ENCODE results near the gene SART1. TPM values are rescaled to one million over a fixed set of nuclear protein-coding genes. Genes with fewer than 3 reads are reported as not detected.

The SART1 gene
- total RNA-seq, 2 donors from 2014 or later: 74.2 to 80.9 TPM

DNA sequence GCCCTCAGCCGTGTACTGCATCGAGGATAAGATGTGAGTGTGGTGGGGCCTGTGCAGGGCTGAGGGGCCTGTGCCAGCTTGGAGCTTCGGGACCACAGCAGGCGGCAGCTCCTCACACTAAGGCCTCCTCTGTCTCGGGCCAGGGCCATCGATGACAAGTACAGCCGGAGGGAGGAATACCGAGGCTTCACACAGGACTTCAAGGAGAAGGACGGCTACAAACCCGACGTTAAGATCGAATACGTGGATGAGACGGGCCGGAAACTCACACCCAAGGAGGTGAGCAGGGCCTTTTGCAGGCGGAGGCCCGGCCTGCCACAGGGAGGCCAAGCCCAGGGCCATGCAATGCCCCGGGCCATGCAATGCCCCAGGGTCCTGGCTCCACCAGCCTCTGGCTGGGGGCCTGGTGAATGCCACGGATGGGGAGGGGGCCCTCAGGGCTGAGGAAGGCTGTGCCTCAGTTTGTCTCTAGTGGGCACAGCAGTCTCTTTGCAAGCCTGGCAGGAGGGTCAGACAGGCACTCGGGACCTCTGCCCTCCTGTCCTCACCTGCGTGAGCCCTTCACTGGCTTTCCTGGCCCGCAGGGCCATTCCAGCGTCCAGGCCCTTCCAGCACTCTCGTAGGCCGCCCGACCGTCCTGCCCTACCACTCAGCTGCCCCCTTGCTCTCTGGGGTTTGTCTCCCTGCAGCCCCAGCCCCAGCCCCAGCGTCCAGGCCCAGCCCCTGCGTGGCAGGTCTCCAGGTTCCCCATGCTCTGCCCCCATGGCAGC lies 16.3 kb downstream of the SART1 start:
- Mint-ChIP-seq H3K27me3 (no peaks in the 10 kb centered on the region), H3K4me3 (no peak overlapping the region), H3K27ac (no peak overlapping the region), H3K4me1 (peaks cover 6% of the 10 kb centered on the region), H3K36me3 (ENCODE audit: low read depth) (peaks cover 9% of the 10 kb centered on the region)
- no peaks in the 10 kb centered on the region for H3K9me3 ChIP-seq (ENCODE audit: control insufficient read depth, low read length, poor library complexity, severe bottlenecking)
- ATAC-seq (no peak), DNase-seq (no peak)

DNA sequence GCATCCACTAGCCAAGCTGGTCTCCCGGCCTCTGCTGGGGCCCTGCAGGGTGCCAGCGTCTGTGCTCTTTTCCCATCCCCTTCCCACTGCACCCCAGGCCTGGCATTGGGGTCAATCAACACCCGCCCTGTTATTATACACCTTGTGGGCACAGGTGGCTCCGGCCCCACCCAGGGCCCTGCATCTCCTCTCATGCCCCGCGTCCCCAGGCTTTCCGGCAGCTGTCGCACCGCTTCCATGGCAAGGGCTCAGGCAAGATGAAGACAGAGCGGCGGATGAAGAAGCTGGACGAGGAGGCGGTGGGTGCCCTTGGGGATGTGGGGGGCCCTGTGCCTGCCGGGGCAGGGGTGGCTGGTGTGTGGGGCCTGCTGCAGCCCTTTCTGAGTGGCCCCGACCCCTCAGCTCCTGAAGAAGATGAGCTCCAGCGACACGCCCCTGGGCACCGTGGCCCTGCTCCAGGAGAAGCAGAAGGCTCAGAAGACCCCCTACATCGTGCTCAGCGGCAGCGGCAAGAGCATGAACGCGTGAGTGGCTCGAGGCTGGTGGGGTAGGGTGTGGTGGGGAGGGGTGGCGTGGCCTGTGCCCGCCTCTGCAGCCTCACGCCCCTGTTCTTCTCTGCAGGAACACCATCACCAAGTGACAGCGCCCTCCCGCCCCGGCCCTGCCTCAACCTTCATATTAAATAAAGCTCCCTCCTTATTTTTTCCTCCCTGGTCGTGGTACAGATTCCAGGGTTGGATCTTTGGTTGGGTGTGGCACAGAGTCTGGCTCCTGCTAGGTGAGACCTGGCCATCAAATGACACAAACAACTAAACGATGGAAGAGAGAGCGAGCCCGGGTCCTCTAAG lies 17.1 kb downstream of the SART1 start:
- H3K4me1 Mint-ChIP-seq: peaks cover 6% of the 10 kb centered on the region
- no peak overlapping the region for H3K4me3 Mint-ChIP-seq
- H3K9me3 ChIP-seq (ENCODE audit: control insufficient read depth, low read length, poor library complexity, severe bottlenecking): no peaks in the 10 kb centered on the region
- DNase-seq: no peak
- H3K27ac Mint-ChIP-seq: no peak overlapping the region
- H3K27me3 Mint-ChIP-seq: no peaks in the 10 kb centered on the region
- H3K36me3 Mint-ChIP-seq (ENCODE audit: low read depth): peaks cover 7% of the 10 kb centered on the region
- ATAC-seq: no peak

DNA sequence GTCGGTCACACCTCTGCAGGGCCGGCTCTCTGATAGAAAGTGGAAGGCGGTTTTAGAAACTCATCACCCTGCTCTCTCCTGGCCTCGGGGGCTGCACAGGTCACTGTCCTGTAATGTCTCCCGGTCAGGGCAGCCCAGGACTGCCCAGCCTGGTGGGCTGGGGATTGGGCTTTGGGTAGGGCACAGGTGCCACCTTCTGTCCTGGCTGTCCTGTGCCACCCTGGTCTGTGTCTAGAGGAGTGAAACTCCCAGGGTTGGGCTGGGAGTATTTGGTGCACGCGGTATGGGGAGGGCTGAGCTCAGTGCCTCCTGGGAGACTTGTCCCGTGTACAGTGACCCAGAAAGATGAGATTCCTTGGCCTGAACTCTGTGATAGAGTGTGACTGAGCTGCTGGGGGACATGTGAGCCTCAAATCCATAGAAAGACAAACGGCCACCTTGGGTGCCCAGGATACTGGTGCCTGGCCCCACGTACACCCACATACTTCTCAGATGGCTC lies 17.8 kb downstream of the SART1 start:
- H3K27me3 Mint-ChIP-seq: no peaks in the 10 kb centered on the region
- H3K27ac Mint-ChIP-seq: no peak overlapping the region
- no peak for DNase-seq
- H3K36me3 Mint-ChIP-seq (ENCODE audit: low read depth): peaks cover 7% of the 10 kb centered on the region
- no peak for ATAC-seq
- no peaks in the 10 kb centered on the region for H3K9me3 ChIP-seq (ENCODE audit: control insufficient read depth, low read length, poor library complexity, severe bottlenecking)
- H3K4me3 Mint-ChIP-seq: no peak overlapping the region
- peaks cover 6% of the 10 kb centered on the region for H3K4me1 Mint-ChIP-seq

DNA sequence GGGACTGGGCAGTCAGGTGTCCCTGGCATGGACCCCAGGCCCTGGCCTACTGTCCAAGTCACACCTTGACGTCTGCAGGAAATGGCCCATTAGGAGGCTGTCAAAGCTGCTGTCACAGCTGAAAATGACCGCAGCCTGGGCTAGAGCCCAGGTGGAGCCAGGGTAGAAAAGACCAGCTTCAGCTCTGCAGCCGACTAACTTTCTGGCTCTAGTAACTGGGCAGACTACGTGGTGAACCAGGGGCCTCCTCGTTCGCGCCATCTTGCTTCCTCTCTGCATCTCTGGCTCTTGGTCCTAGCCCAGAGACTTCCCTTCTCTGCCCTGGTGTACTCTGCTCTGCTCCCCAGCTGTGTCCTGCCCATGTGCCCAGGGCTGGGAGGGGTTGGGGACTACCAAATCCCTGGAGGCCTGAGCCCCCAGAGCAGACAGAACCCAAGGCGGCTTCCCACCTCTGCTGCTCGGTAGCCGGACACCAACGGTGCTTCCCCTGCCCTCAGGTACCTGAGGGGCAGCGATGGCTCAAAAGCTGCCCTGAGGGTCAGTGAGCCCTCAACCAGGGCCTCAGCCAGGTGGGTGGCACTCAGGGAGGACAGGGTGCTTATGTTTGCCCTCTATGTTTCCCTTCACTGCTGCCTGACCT lies 19.7 kb downstream of the SART1 start:
- Mint-ChIP-seq H3K27ac (no peak overlapping the region), H3K27me3 (no peaks in the 10 kb centered on the region), H3K4me3 (peak overlapping the region; percentile 49), H3K36me3 (ENCODE audit: low read depth) (peaks cover 2% of the 10 kb centered on the region), H3K4me1 (no peaks in the 10 kb centered on the region)
- H3K9me3 ChIP-seq (ENCODE audit: control insufficient read depth, low read length, poor library complexity, severe bottlenecking): no peaks in the 10 kb centered on the region
- no peak for ATAC-seq
- no peak for DNase-seq

DNA sequence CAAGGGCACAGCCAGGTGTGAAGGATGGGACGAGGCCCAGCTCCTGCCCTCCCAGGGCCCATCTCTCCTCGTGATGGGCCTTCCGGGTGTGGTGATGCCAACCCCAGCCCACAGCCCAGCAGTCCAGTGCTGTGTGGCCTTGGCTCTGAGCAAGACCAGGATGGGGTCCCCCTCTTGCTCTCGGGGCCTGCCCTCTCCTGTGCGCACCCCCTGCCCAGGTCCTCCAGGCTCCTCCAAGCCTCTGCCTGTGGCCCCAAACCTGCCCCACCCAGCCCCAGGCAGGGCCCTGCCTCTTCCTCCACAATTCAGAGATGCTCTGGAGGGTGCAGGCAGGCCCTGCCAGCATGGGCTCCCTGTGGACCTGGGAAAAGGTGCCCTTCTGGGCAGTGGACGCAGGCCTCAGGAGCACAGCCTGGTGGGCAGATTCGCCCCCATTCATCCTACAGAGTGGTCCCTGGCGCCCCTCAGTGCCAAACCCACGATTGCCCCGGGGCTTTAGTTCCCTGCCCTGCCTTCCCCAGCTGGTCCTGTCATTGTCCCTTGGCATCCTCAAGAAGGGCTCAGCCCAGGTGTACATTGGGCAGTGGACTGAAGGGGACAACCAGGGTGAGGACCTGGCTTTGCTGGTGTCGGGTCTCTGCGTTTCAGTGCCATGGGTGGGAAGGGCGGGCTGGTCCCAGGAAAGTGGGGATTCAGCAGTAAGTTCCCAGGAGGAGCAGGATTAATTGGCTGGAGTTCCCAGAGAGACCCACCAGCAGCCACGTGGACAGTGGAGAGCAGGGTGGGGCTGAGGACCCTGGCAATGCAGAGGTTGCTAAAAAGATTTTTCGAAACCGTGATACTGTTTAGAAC lies 20.7 kb downstream of the SART1 start:
- H3K4me1 Mint-ChIP-seq: no peaks in the 10 kb centered on the region
- no peaks in the 10 kb centered on the region for H3K27me3 Mint-ChIP-seq
- H3K4me3 Mint-ChIP-seq: no peak overlapping the region
- ATAC-seq: no peak
- H3K27ac Mint-ChIP-seq: no peak overlapping the region
- peaks cover 2% of the 10 kb centered on the region for H3K36me3 Mint-ChIP-seq (ENCODE audit: low read depth)
- DNase-seq: no peak
- no peaks in the 10 kb centered on the region for H3K9me3 ChIP-seq (ENCODE audit: control insufficient read depth, low read length, poor library complexity, severe bottlenecking)

DNA sequence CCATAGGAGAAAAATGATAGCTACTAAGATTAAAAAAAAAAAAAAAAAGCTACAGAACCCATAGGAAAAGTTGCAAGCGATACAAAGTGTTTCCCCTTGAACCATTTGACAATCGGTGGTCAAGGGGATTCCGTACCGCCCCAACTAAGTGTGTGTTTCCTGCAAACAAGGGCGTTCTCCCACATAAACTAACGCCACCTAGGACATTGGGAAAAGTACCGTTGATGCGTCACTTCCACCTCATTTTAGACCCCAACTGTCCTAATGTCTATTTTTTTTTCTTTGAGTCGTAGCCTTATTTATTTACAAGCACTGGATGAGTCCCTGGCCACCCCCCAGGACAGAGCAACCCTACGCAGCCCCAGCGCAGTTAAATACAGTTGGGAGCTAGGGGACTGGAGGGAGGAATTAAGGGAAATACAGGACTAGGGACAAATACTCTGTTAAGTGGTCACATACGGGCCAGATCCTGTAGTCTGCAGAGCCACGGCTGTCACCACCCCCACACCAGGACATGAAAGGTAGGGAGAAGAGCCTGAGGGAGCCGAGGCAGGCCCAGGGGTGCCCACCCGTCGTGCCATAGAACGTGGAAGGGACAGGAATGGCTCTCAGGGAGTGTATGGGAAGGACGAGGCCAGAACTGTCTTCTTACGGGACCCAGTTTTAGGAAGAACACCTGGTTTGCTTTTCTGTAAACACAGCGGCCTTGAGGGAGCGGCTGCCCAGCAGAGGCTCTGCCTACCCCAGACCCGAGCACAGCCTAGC lies 21.5 kb downstream of the SART1 start:
- Mint-ChIP-seq H3K27ac (peak overlapping the region; percentile 19), H3K27me3 (no peaks in the 10 kb centered on the region), H3K4me3 (no peak overlapping the region), H3K36me3 (ENCODE audit: low read depth) (peaks cover 2% of the 10 kb centered on the region), H3K4me1 (no peaks in the 10 kb centered on the region)
- no peak for ATAC-seq
- no peaks in the 10 kb centered on the region for H3K9me3 ChIP-seq (ENCODE audit: control insufficient read depth, low read length, poor library complexity, severe bottlenecking)
- DNase-seq: no peak

DNA sequence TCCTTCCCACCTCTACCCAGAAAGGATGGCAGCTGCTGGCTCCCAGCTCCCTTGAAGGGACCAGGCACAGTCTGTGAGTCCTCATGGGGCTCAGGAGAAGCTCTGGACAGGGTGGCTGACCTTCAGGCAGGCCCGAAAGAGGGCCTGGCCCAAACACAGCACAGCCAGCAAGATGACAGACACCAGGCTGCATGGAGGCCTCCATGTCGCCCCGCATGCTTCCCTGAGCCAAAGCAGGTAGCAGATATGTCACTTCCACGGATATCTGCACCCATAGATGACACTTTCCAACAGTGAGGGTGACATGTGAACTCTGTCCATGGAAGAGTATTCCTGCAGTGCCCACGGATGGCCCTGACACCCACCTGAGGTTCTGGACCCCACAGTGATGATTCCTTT lies 22.1 kb downstream of the SART1 start:
- no peak for DNase-seq
- ATAC-seq: no peak
- no peaks in the 10 kb centered on the region for H3K36me3 Mint-ChIP-seq (ENCODE audit: low read depth)
- no peak overlapping the region for H3K4me3 Mint-ChIP-seq
- H3K27ac Mint-ChIP-seq: peak overlapping the region; percentile 19
- no peaks in the 10 kb centered on the region for H3K9me3 ChIP-seq (ENCODE audit: control insufficient read depth, low read length, poor library complexity, severe bottlenecking)
- H3K27me3 Mint-ChIP-seq: no peaks in the 10 kb centered on the region
- no peaks in the 10 kb centered on the region for H3K4me1 Mint-ChIP-seq

DNA sequence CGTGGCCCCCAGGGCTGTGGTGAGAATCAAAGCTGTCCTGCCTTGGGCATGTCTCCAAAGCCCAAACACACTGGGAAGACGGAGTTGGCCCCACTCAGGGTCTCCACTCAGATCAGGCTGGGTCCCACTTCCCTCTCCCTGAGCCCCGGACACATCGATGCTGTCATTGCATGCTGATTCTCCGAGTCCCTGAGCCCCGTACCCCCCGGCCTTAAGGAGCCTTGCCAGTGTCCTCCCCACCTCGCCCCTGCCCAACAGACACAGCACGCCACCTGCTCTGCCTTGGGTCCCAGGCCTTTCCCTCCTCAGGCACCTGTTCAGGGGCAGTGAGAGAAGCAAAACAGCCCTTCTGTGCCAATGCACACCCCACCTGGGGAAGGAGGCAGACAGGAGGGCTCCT lies 25.8 kb downstream of the SART1 start:
- H3K4me1 Mint-ChIP-seq: peaks cover 2% of the 10 kb centered on the region
- no peaks in the 10 kb centered on the region for H3K9me3 ChIP-seq (ENCODE audit: control insufficient read depth, low read length, poor library complexity, severe bottlenecking)
- peaks cover 4% of the 10 kb centered on the region for H3K36me3 Mint-ChIP-seq (ENCODE audit: low read depth)
- ATAC-seq (no peak), DNase-seq (no peak)
- no peak overlapping the region for H3K4me3 Mint-ChIP-seq
- H3K27me3 Mint-ChIP-seq: no peaks in the 10 kb centered on the region
- no peak overlapping the region for H3K27ac Mint-ChIP-seq

DNA sequence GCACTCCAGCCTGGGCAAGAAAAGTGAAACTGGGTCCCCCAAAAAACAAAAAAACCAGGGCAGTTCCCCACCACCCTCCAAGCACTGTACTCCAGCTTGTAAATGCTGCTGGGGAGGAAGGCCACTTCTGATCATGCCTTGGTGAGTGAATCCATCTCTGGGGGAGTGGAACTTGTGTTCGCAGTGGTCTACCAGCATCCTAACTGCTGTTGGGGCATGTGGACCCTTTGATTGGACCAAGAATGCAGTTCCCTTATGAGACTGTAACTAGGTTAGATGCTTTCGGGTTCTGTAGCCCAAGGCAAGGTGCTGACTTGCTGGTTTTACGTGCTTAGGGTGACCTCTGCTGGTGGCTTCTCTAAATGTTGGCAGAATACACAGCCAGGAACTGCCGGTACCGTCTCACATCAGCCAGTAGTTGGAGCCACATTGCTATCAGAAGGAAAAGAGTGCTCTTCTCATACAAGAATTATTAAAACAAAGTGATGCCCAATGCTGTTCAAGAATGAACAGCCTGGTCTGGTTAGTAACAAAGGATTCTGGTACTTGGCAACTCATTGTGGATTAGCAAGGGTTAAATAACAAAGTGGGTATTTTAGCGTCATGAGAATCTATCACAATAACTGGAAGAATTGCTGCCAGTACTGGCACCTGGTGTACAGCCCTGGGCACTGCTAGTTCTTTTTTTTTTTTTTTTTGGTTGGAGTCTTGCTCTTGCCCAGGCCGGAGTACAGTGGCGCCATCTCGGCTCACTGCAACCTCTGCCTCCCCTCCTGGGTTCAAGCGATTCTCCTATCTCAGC lies 27.5 kb downstream of the SART1 start:
- Mint-ChIP-seq H3K4me3 (no peak overlapping the region), H3K27me3 (no peaks in the 10 kb centered on the region), H3K36me3 (ENCODE audit: low read depth) (peaks cover 4% of the 10 kb centered on the region), H3K4me1 (peaks cover 2% of the 10 kb centered on the region), H3K27ac (peak overlapping the region; percentile 1)
- DNase-seq (peak; percentile 69 to 86 (median 77)), ATAC-seq (peak; percentile 98)
- no peaks in the 10 kb centered on the region for H3K9me3 ChIP-seq (ENCODE audit: control insufficient read depth, low read length, poor library complexity, severe bottlenecking)

DNA sequence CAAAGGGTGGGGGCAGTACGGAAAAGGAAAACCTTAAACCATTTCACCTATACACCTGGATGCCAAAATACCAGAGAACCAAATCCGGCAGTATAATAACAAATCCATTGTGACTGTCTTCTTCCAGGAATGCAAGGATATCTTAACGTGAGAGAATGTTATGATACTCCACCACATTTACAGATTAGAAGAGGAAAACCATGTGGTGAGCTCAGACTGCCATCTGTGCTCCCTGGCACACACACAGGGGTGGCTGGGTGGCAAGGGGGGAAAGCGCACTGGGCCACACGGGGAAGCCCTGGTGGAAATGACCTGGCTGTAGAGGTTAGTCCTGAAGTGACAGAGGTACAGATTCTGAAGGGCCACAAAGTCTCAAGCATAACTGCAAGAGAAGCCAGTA lies 30.5 kb downstream of the SART1 start:
- no peak for ATAC-seq
- Mint-ChIP-seq H3K36me3 (ENCODE audit: low read depth) (peaks cover 7% of the 10 kb centered on the region), H3K4me1 (peaks cover 7% of the 10 kb centered on the region), H3K27ac (peak overlapping the region; percentile 6), H3K4me3 (no peak overlapping the region), H3K27me3 (no peaks in the 10 kb centered on the region)
- no peaks in the 10 kb centered on the region for H3K9me3 ChIP-seq (ENCODE audit: control insufficient read depth, low read length, poor library complexity, severe bottlenecking)
- no peak for DNase-seq

DNA sequence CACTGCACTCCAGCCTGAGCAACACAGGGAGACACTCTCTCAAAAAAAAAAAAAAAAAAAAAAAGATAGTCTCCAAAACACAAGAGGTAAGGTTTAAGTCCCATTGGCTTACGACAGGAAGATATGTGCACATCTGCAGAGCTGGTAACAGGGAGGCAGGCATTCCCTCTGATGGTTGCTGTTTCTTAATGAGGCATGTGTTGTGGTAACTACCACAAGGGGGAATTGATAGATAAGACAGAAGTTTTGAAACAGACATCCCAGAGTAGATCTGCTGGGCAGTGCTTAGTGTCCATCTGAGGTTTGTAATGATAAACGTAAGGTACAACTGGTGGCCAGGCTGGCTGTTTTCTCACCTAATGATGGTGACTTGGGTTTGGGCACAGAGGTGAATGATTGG lies 35.8 kb downstream of the SART1 start:
- no peaks in the 10 kb centered on the region for H3K27me3 Mint-ChIP-seq
- H3K4me1 Mint-ChIP-seq: peaks cover 30% of the 10 kb centered on the region
- H3K4me3 Mint-ChIP-seq: no peak overlapping the region
- H3K9me3 ChIP-seq (ENCODE audit: control insufficient read depth, low read length, poor library complexity, severe bottlenecking): no peaks in the 10 kb centered on the region
- no peak for ATAC-seq
- H3K27ac Mint-ChIP-seq: peak overlapping the region; percentile 79
- no peak for DNase-seq
- peaks cover 15% of the 10 kb centered on the region for H3K36me3 Mint-ChIP-seq (ENCODE audit: low read depth)

All from T-helper 17 cell (primary cell).